ENCODE data around the gene ADGRL3.

The ADGRL3 gene

GRCh38 chr4:61431131-61431530 lies 231.0 kb downstream of the ADGRL3 start:
- DNase-seq: peak; percentile 28

GRCh38 chr4:61437923-61438322 lies 237.8 kb downstream of the ADGRL3 start:
- no peak for DNase-seq

GRCh38 chr4:61440321-61440720 lies 240.2 kb downstream of the ADGRL3 start:
- DNase-seq: peak; percentile 92

- DNase-seq: no peak
These were observed 242.8 kb downstream of the ADGRL3 start for GRCh38 chr4:61442936-61443335.

- no peak for DNase-seq
These were observed 243.8 kb downstream of the ADGRL3 start for GRCh38 chr4:61443813-61444510.

- DNase-seq: no peak
These were observed 245.4 kb downstream of the ADGRL3 start for GRCh38 chr4:61445374-61446063.

- no peak for DNase-seq
These were observed 246.8 kb downstream of the ADGRL3 start for GRCh38 chr4:61446941-61447340.

- DNase-seq: no peak
These were observed 247.8 kb downstream of the ADGRL3 start for GRCh38 chr4:61447918-61448317.

- DNase-seq: no peak
These were observed 251.8 kb downstream of the ADGRL3 start for GRCh38 chr4:61451935-61452334.

GRCh38 chr4:61461956-61462355 lies 261.8 kb downstream of the ADGRL3 start:
- no peak for DNase-seq

GRCh38 chr4:61462451-61463326 lies 262.6 kb downstream of the ADGRL3 start:
- no peak for DNase-seq

GRCh38 chr4:61468024-61468720 lies 268.0 kb downstream of the ADGRL3 start:
- no peak for DNase-seq

GRCh38 chr4:61473306-61473705 lies 273.2 kb downstream of the ADGRL3 start:
- no peak for DNase-seq

- DNase-seq: no peak
These were observed 278.2 kb downstream of the ADGRL3 start for GRCh38 chr4:61478340-61478739.

- DNase-seq: no peak
These were observed 284.9 kb downstream of the ADGRL3 start for GRCh38 chr4:61485056-61485455.

GRCh38 chr4:61489927-61490326 lies 289.8 kb downstream of the ADGRL3 start:
- DNase-seq: no peak

- DNase-seq: no peak
These were observed 292.9 kb downstream of the ADGRL3 start for GRCh38 chr4:61493041-61493440.

GRCh38 chr4:61493470-61493869 lies 293.3 kb downstream of the ADGRL3 start:
- no peak for DNase-seq

- DNase-seq: peak; percentile 49
These were observed 300.8 kb downstream of the ADGRL3 start for GRCh38 chr4:61500883-61501282.

- DNase-seq: no peak
These were observed 301.7 kb downstream of the ADGRL3 start for GRCh38 chr4:61501812-61502211.

- peak; percentile 26 for DNase-seq
These were observed 305.9 kb downstream of the ADGRL3 start for GRCh38 chr4:61505773-61506685.

GRCh38 chr4:61507091-61507490 lies 307.0 kb downstream of the ADGRL3 start:
- DNase-seq: no peak
